Fibroblast of mammary gland (primary cell): ENCODE results near the gene GSG1L.

ENCODE experiments used
- DNase-seq: peaks from one replicate; pipeline ENCODE4 v3.0.0-alpha.2; 2010; ENCODE audit warnings: low read depth
- H3K4me3 ChIP-seq: 2 replicates; pipeline ENCODE4 v1.5.1; 2011; ENCODE audit warnings: low read depth, mild to moderate bottlenecking, low read length, moderate library complexity; ENCODE audit not compliant: control insufficient read depth
- CTCF ChIP-seq: conservative IDR thresholded peaks from 2 replicates; pipeline ENCODE4 v1.5.1; 2011; ENCODE audit warnings: low read depth, low read length, inconsistent platforms; ENCODE audit not compliant: control insufficient read depth, insufficient read depth

Gene GSG1L

GRCh38 chr16:28078261-28078660, 14.7 kb upstream of the GSG1L start:
- TF ChIP-seq CTCF: no peak
- no peak for DNase-seq
- H3K4me3 ChIP-seq: no peak overlapping the region

- TF ChIP-seq CTCF: no peak
- no peak for DNase-seq
- H3K4me3 ChIP-seq: no peak overlapping the region
Observed at GRCh38 chr16:28073836-28074235, 10.3 kb upstream of the GSG1L start.

- no peak overlapping the region for H3K4me3 ChIP-seq
- no peak for TF ChIP-seq CTCF
- DNase-seq: no peak
Observed at GRCh38 chr16:28072087-28072486, 8.6 kb upstream of the GSG1L start.

- no peak for TF ChIP-seq CTCF
- no peak overlapping the region for H3K4me3 ChIP-seq
- no peak for DNase-seq
Observed at GRCh38 chr16:28069971-28070794, 6.7 kb upstream of the GSG1L start.

GRCh38 chr16:28068976-28069375, 5.5 kb upstream of the GSG1L start:
- DNase-seq: no peak
- H3K4me3 ChIP-seq: no peak overlapping the region
- no peak for TF ChIP-seq CTCF

- peak; percentile 43 for DNase-seq
- TF ChIP-seq CTCF: no peak
- H3K4me3 ChIP-seq: no peak overlapping the region
Observed at GRCh38 chr16:28067604-28068379, 4.3 kb upstream of the GSG1L start.
